Embryonic facial prominence (tissue), 1 donor: ENCODE data around the gene ZXDA.
"Not testable (repeated sequence)": the region's sequence is repeated elsewhere in the genome, so short reads cannot be mapped to it uniquely, and the experiment has no call there.

Experiments
- DNase-seq: peaks from one replicate; pipeline ENCODE4 v3.0.0-alpha.2; 2016; ENCODE audit errors: extremely low spot score

The ZXDA gene

GRCh38 chrX:57910287-57910912 lies at the start of gene ZXDA:
Gene ZXDA, minus strand, starts transcription at chrX:57910458. Its CDS starts 38 bp downstream, at chrX:57910420.
- not testable (repeated sequence) for DNase-seq

- DNase-seq: no peak
These were observed 42.0 kb upstream of the ZXDA start for GRCh38 chrX:57952320-57952678.

DNA sequence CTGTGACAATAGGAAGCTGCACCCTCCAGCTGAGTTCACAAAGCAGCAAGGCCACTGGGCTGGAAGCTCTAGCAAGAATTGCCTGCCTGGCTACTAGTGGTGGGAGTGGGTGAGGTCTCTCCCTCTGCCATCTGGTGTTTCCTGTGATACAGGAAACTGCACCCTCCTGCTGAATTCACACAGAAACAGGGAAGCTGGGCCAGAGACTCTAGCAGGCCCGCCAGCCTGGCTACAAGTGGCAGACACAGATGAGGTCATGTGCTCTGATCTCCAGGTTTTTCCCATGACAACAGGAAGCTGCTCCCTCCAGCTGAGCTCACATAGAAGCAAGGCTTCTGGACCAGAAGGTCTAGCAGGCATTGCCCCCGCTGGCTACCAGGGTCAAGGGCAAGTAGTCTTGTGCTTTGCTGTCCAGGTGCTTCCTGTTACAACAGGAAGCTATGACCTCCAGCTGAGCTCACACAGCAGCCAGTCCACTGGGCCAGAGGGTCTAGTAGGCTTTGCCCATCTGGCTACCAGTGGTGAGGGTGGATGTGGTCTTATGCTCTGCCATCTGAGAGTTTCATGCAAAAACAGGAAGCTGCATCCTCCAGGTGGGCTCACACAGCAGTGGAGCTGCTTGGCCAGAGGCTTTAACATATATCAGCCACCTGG lies 41.5 kb upstream of the ZXDA start:
- DNase-seq: no peak

GRCh38 chrX:57933321-57933720 lies 23.1 kb upstream of the ZXDA start:
- no peak for DNase-seq

- no peak for DNase-seq
These were observed 22.0 kb upstream of the ZXDA start for GRCh38 chrX:57932266-57932665.

DNA sequence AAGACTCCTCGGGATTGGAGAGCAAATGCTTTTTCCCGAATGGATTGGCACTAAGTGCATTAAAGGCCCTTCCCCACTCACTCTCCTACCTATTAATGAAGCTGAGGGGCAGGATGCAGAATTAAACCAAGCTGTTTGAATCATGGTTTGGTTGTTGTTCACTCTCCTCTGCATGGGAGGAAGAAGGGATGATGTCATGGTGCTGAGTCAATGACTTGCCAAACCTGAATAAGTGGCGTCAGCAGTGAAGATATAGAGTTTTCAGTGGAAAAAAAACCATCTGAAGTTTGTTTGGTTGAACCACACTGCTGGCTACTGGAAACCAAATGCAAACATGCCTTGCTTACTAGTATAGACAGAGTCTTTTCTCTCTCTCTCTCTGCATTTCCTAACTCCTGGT lies 19.8 kb upstream of the ZXDA start:
- DNase-seq: no peak

DNA sequence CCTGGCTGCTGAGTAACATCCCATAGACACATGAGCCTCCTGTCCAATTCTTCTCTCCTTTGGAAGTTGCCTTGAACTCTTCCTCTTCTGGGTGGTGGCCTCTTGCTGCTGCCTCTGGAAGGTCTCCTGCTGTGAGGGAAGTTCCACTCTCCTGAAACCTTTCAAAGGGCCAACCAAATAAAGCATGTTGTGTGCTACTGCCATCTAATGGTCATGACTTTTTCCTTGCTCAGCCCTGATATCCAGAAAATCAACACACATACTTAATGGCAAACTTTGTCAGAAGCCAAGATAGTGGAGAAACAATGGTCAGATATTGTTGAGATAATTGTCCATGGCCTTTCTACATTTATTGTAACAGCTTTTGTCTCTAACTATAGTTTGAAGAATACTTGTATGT lies 19.1 kb upstream of the ZXDA start:
- no peak for DNase-seq

DNA sequence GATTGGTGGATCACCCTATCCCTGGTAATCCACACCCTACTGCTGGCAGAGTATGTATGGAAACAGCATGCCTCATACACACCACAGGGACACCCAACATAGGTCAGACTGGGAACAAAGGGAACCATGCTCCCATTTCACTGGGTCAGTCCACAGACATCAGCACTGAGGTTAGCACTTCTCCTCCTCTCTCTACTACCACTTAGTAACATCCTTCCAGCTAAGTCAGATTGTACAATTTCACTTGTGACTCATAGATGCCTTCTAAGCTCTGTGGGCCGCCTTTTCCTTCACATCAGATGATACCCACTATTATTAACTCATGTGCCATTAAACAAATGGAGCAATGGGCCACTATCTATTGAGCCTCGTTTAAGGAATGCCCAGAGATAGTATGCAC lies 15.5 kb upstream of the ZXDA start:
- DNase-seq: no peak

GRCh38 chrX:57918750-57919436 lies 8.6 kb upstream of the ZXDA start:
- DNase-seq: no peak

DNA sequence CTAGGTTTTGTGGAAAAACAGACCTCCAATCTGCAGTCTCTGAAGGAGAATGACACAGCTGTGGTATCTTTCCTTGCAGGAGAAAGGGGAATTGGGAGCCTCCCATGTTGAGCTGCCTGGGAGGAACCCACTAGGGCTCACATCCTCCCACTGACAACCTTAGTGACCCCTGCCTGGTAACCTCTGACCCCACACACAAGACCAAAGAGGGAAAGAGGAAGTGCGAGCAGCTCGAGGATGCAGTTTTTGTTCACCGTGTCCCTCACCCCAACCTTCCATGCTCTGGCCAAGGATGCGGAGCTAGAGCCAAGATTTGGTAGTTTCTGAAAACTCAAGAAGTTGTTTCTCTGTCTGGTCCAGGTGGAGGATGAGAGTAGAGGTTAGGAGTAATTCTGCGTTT lies 5.4 kb upstream of the ZXDA start:
- no peak for DNase-seq

DNA sequence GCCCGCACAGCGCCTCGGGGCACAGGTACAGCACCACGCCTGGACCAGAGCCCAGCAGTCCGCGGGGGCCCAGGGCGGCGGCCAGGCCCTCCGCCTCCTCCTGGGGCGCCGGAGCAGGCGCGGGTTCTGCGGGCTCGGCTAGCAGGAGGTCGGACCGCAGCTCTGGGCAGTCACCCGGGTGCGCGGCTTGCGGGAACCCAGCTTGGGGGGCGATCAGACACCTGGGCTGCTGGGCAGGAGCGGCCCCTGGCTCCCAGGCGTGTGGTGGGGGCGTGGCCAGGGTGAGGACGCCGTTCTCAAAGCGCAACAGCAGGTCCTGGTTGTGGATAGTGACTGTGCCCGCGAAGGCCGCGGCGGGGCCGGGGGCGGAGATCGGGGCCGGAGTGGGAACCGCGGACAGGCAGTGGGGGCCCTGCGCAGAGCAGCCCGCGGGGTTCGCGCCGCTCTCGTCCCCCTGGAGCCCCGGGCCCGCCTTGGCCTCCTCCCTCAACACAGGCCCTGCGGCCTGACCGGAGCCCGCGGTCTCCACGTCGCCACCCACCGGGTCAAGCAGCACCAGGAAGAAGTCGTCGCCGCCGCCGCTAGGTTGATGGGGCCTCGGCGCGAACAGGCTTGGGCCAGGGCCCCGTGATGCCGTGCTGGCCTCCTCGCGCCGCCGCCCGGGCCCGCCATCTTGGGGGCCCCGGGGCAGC lies 517 bp downstream of the ZXDA start:
- not testable (repeated sequence) for DNase-seq

DNA sequence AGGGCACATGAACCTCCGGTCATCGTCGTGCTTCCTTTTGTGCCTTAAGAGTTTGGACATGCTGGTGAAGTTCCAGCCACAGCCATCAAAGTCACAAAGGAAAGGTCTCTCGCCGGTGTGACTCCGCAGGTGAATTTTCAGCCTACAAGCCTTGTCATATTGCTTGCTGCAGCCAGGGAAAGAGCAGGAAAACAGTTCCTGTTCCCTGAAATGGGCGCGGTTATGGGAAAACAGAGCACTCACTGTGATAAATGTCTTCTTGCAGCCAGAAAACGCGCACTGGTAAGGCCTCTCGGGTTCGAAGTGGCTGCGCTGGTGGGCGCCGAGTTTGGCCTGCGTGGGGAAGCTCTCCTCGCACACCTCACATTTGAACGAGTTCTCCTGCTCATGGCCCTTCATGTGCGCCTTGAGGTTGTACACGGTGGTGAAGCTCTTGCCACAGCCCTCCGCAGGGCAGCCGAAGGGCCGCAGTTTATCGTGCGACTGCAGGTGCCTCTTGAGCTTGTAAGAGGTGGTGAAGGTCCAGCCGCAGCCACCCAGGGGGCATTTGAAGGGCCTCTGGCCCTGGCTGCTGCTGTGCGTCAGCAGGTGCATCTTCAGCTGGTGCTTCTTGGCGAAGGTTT lies 1.2 kb downstream of the ZXDA start:
- not testable (repeated sequence) for DNase-seq

DNA sequence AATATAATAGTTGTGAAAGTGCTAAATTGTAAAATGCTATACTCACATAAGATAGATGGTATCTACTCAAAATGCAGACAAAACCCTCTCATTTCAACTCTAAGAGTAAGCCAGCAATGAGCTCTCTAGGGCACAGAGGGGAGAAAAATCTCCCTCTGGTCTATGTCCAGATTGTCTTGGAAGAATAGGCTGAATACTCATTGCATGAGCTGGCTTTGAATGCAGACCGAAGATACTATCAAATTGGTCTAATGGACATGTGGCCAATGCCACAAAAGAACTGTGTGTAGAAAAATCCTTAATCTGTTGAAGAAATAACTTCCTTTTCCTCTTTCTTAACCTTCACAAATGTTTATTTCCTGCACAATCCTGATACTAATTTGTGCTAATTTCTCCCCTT lies 3.5 kb downstream of the ZXDA start:
- no peak for DNase-seq

DNA sequence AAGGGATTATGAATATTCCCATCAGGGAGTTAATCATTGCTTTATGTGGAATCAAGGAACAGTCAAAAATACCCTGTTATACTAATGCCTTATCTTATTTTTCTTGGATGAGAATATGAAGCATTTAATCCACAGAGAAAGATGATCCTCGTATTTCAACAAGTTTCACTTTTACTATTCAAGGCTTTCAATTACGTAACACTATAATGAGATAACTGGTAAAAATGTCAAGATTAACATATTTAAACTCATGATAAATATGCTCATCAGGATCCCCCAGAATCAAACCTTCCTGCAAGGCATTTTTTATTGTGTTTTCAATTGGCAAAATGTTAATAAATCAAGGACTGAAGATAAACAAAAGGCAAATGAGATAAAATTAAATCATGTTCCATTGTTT lies 5.1 kb downstream of the ZXDA start:
- no peak for DNase-seq

- no peak for DNase-seq
These were observed 5.9 kb downstream of the ZXDA start for GRCh38 chrX:57904176-57904880.

DNA sequence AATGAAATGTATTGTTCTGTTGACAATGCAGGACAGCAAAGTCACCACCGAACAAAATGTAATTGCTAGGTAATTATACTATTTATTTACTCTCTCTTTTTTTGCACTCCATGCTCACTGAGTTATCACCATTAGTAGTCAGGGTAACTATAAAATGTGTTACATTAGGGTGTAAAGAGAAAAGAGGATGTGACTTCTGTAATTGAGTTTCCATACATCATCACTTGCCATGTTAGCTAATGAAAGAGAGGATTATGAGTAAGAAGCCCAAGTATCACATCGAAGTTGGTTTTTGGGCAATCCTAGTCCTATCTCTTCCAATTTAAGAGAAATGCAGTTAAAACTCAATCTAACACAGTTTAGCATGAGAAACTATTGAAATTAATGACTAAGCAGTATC lies 7.6 kb downstream of the ZXDA start:
- DNase-seq: no peak

GRCh38 chrX:57901466-57901865 lies 8.8 kb downstream of the ZXDA start:
- DNase-seq: no peak

DNA sequence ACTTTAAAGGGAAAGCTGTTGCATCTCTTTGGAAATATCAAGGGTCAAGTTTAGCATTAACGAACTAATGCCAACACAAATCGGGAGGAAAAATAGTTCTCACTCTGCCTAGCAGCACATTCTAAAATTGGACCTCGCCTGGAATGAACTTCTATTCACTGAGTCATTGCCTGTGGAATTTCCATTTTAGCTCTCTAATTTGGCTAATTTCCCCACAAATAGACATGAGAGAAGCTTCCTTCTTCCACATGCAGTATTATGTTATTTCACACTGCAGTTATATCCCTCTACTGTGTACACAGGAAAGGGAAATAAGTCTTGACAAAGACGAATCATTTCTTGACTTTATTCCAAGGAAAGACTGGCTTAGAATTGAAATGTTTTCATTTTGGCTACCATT lies 9.3 kb downstream of the ZXDA start:
- DNase-seq: no peak

- no peak for DNase-seq
These were observed 10.4 kb downstream of the ZXDA start for GRCh38 chrX:57899906-57900305.

DNA sequence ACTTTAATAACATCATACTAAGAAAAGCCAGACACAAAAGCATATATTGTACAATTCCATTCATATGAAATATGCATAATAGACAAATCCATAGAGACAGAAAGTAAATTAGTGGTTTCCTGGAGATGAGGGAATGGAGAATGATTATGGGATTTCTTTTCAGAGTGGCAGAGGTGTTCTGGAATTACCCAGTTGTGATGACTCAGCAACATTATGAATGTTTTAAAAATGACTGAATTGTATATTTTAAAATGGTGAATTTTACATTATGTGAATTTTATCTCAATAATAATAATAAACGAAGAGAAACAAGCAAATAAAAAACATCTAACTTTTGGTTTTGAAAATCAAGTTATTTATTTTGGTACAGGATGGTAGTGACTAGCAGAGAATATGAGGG lies 11.2 kb downstream of the ZXDA start:
- DNase-seq: no peak

GRCh38 chrX:57871463-57871862 lies 38.8 kb downstream of the ZXDA start:
- DNase-seq: no peak
